KG1 (cell line): ENCODE results near the gene RAB6B.

Experiments
- DNase-seq: peaks from one replicate; lab custom pipeline; 2025; lab: John Stamatoyannopoulos, UW

RAB6B gene

DNA sequence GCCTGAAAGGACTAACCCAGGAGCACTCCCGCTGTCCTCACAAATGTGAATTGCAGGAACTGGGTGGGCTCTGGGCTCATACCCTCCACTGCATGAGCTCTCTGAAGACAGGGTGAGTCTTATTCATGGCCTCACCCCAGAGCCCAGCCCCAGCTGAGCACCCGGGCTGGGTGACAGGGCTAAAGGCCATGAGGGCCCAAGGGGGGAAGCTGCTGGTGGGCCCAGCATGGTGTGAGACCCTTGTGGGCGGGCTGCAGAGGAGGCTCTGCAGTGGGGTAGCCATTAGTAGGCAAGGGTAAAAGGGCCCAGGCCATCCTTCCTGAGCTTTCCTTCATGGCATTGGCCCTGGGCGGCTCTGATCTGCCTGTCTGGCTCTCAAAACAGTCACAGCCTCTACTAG, 59.7 kb downstream of the RAB6B start:
- no peak for DNase-seq

DNA sequence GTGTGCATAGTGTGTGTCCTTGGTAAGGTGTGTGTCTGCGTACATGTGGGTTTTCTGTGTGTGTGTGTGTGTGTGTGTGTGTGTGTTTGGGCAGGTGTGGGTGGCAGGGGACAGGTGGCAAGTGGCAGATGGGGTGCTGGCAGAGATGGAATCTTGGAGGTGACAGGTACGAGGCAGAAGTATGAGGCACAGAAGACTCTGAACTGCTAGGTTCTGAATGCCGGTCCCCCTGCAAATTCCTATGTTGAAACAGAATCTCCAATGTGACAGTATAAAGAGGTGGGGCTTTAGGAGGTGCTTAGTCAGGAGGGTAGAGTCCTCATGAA, 60.3 kb downstream of the RAB6B start:
- no peak for DNase-seq

DNA sequence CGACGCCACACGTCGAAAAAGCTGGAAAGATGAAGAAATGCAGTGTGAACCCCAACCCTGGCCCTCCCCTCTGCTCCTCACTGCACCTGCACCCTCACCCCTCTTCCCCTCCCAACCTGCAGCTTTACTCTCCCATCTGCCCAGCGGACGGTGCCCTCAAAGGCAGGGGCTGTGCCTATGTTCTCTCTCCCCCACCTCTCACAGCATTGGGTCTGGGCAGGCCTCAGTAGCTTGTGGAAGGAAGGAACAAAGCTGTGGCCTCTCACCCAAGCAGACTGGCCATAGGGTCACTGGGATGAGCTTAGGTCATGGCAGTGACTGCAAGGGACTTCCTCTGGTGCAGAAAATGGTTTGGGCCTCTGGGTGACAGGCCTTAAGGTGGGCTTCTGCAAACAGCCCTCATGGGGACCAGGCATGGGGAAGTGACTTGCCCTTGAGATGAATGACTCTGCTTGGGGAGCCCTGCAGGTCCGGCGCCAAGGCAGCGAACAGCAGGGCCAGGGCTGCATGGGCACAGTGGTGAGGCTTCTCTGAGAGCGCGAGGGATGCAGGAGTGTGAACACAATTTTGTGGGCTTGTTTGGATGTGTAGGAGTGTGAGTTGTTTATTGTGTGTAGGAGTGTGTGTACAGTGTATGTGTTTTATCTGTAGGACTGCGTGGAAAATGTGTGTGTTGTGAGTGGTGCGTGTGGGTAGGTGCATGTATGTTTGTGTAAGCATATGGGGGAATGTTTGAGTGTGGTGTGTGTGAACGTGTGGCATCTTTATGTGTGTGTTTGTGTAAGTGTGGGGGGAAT, 60.9 kb downstream of the RAB6B start:
- no peak for DNase-seq

DNA sequence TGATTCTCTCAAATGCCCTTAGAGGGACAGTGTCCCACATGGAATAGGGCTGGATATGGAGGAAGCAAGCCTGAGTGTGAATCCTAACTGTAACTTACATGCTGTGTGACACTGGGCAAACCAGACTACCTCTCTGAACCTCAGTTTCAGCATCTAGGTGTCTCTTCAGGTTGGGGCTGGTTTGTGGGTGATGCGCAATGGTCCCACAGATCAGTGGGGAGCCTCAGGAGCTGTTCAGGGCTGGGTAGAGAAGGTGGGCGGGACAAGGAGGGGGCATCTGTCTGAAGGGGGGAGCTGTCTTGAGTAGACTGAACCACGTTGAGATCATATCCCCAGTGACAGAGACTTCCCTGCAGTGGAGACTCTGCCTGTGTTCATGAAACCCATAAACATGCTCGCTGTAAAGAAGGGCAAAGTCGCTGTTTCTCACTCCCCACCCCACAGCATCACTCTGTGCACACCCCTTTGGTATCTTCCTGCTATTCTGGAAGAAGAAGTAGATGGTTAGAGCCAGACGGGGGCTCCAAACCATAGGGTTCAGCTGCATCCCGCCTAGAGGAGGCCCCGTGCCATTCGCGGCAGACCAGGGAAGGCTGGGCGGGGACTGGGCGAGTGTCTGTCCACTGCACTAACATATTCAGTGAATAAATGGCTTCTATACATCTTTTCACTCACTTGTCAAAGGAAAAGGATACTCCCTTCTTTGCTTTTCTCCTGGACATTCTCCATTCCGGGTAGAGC, 61.6 kb downstream of the RAB6B start:
- no peak for DNase-seq

DNA sequence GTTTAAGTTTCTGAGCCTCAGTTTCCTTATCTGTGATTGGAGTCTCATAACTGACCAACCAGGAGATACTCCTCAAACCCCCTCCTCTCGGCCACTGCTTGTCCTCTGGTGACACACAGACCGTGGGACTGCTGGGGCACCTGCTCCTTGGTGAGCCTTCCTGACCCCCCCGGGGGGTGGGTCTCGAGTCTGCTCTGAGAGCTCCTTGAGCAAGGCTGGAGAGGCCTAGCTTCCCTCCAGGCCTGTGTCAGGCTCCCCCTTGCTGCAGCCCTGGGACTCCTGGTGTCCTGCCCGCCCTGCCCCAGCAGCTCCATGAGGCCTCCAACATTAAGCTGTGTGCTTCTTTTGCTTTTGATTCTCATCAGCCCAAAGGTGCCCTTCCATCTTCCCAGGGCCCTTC, 62.4 kb downstream of the RAB6B start:
- no peak for DNase-seq

DNA sequence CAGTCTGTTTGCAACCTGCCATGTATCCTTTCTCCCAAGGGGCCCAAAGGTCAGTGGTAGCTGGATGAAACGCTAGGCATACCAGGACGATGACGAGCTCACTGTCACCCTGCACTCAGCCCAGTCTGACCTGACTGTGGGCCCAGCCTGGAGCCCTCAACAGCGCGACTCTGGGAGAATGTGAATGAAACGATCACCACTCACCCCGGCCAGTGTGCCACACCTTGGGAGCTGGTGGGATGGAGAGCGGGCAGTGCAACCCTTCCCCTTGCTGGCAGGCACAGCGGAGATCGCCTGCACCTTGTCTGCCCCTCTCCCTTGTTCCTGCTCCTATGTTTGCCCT, 62.9 kb downstream of the RAB6B start:
- DNase-seq, result no peak

DNA sequence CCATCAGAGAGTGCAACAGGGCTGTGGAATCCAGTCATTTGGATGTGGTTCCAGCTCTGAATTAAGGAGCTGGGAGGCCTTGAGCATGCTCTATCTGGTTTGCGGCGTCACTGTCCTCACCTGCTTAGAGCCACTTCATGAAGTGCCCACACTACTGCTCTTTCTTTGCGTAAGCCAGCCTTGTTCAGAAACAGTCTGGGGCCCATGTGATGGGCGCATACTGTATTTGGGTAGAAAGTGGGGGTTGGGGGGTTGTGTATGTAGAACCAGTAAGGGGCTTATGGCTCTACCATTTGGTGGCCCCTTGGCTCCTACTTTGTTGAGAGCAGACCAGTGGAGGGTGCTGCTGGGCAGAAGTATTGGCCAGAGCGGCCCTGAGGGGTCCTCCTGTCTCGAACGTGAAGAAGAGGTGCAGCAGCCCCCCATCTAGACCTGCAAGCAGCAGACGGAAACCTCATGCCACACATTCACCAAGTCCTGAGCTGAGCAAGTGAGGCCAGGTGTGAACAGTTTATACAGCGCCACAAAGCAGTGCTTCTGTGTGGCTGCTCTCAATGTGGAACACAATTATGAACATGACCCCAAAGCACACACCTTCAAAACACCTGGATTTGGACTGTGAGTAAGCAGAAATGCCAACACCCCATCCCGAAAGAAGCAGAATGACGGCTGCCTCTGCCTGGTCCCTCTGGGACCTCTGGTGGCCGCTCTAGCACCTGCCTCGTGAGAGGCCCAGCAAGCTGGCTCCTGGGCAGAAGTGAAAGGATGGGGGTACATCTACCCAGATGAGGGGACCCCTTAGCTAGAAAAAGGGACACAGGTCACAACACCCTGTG, 63.5 kb downstream of the RAB6B start:
- no peak for DNase-seq

DNA sequence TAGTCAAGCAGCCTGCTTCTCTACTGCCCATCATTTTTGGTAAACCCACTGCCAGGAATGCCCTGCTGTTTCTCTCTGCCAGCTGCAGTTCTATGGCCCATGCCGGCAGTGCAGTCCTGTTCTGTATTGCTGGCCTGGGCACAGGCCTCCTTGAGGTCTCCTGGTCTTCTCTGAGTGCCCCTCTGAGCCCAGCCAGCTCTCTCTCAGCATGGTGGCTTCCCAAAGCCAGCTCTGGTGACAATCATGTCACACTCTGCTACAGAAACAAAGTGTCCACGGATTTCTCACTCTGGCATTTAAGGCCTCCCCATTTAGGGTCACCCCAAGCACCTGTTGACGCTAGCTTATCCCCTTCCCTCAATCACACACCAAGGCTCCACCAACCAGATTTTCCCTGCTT, 65.6 kb downstream of the RAB6B start:
- no peak for DNase-seq

DNA sequence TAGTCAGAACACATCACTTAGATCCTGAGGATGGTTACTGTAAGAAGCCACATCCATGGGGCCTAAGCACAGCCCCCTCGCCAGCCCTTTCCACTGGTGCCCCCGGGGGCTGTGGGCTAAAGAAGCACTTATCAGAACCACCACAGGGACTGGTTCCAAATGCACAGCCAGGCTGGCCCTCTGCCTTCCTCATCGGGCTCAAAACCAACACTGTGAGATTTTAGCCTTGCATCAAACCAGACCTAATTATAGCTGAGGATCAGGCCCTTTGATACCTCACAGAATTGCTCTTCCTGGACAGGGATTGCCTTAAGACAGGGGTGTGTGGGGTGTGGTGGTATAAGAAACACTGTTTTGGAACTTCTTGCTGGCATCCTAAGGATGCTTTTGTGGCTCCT, 66.4 kb downstream of the RAB6B start:
- DNase-seq, result no peak

DNA sequence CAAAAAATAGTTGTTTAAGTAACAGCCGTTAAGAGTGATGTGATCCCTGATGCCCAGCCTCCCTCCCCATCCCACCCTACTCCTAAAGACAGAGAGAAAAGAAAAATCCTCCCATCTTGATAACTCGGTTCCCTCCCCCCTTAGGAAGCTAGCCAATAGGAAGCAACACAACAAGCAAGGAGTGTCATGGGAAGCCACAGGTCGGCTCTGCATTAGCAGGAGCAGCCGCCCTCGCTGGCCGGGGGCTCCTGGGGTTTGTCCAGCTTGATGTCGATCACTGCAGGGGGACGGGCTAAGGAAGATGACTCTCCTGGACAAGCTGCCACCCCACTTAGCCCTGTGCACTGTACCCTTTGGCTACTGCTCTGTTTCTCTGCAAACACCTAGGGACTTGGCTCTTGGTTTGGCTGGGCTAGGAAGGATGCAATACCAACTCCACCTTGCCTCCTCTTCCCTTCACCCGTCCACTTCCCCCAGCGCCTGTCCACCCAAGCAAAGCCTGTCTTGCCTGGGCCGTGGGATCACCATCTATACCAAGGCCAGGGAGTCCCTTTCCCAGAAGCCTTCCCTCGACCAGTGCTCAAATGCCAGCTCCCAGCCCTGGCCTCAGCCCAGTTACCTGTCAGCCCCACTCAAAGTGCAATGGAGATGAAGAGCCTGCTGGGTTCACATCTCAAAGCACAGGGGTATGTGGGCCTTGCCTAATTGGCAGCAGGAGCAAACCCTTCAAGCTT, 66.9 kb downstream of the RAB6B start:
- DNase-seq, result no peak

DNA sequence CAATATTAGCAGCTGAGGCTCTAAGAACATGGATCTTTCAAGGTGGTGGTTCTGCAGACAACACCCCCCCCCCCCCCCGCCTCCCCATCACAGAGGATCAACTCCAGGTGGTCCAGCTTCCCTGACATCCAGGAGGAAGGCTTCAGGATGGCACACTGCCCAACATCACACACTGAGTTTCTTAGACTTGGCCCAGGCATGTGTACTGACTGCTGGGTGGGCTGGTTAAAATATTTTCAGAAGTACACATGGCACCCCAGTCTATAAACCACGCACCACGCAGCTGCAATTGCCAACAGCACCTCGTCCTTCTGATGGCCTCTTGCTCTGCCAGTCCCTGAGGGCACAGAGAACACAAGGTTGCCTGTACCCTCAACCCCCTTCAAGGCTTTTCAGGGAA, 68.0 kb downstream of the RAB6B start:
- DNase-seq, result no peak

DNA sequence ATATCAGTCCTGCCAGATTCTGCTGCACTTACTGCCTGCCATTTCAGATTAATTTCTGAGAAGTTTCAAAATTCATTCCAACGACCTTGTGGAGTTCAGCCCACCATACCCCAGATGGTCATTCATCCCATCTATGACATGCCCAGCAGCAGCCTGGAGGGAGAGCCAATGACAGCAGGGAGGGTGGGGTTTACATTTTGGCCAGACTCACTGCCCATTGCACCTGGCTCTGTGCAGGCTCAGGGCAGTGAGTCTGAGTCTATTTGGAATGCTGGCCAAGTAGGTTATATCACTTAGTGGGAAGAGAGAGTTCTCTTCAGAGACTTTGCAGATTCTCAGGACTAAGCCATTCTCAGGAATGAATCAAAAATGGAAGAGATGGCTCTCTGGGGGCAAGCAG, 68.5 kb downstream of the RAB6B start:
- no peak for DNase-seq

DNA sequence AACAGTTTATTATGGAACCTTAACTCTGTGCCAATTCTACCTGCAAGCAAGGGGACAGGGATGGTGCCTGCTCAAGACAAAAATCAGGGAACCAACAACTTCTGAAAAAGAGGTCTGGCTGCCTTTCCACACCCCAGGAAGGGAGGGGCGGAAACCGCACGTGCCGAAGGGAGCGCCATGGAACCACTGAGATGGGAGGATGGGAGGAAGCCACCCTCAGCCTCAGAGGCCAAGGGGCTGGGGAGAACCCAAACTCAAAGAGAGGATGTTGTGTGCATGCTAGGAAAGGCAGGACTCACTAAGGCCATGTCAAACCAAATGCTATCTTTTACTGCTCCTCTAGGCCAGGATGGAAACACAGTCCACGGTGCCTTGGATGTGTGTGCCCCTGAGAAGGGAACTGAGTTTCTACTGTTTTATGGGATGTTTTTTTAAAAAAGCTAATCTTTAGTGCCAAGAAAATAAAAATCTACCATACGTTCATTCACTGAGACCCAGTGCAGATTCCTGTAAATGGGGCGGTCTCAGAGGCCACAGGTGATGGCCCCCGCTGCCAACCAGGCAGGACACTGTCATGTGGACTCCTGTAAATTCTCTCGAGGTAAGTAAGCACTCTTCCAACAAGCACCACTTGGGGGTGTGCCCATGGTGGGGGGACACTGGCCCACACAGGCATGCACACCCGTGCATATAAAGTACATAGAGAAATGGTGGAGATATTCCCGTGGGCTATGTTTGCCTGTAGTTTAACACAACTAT, 69.5 kb downstream of the RAB6B start:
- no peak for DNase-seq

DNA sequence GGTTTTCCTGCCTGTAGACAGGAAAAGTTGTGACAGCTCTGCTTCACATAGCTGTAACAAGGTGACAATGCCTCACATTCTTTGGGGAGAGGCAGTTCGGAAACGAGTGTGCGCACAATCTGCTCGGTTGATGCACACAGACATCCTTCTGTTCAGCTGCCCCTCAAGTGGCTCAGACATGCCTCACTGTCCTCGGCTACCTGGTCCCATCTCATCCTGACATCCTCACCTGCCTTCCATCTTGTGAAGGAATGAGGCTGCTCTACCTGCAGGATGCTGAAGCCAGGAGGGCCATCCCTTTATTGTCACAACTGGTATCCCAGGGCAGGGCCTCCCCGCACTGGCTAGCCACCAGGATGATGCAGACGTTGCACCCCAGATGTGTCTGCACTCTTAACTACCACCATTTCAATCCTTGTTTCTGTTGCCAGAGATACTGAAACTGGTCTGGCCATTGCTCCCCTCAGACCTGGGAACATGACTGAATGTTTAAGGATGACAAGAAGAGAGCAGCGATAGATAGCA, 70.7 kb downstream of the RAB6B start:
- DNase-seq, result no peak

DNA sequence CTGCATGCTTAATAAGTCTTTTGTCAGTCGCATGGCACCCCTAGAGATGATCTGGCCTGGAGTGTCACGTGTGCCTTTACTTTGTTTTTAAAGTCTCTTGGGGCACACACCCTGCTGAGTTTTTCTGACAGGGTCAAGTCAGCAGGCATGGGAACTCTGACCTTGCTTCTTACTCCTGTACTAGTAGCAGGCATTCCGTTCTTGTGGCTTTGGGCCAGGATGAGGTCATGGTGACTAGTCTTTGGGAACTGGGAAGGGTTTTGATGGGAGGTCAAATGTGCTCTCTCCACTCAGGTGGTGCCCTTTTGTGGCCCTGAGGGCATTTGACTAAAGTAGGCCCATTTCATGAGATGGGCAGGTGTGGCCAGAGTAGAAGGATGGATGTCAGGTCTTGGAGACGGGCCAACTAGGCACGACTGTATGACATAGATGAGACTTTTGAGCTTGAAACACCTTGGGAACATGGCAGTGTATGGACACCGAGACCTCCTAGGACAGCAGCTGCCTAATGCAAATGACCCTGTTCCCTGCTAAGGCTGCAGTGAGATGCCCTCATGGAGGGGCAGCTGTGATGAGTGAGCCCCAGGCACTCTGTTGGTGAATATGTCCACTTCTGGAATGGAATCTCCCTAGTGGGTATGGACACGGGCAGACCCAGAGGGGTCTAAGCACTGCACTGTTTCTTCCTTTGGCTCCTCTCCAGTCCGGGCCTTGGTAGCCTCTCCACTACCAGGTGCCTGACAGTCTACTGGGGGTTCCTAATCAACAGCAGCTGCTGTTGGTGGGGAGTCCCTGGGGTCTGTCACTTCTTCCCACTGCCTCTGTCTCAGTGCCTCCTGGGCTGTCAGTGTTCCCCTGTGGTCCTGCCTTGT, 73.7 kb downstream of the RAB6B start:
- no peak for DNase-seq

DNA sequence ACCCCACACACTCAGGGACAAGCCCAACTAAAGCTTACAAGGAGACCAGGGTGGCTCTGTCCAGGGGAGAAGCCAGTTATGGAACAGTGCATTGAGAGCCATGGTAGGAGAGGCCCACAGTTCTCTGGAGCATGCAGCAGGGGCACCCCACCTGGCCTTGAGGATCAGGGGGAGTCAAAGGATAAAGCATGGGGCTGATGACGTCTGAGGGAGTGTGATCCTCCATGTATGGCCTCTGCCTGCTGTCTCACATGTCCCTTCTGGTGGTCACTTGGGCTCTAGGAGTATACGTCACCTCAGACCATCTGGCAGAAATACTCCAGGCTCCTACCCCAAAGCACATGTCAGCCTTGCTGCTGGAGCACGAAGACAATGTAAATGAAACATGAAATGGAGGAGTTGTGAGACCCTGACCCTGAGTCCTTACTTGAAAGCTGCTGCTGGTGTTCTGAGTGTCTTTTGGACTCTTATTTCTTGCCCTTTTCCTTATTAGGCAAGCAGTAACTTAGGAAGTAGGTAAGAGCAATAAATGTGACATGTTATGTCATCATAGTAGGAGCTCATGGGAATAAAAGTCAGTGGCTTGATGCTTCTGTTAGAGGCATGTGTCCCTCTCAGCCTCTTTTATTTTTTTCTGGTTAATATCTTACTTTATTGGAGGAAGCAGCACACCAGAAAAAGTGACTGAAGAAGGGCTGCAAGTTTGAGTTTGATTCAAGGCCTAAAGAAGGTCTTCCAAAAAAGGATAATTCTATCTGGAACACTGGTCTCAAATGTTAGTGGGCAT, 74.6 kb downstream of the RAB6B start:
- DNase-seq, result no peak

DNA sequence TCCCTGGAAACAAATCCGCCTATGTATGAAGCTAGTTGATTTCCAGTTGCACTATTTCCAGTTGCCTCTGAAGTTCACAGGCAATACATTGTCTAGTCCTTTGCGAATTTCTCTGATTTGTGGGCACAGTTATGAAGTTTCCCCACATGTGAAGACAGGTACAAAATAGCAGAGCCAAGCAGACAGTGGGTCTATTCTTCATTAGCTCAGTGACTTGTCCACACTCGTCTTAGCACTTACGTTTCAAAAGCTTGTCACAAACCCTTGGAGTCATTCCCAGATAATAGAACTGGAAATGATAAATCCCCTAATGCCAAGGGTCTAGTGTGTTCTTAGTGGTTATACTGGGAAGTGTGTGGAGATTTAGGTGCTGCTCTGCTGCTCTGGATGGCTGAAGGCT, 75.6 kb downstream of the RAB6B start:
- DNase-seq, result no peak

DNA sequence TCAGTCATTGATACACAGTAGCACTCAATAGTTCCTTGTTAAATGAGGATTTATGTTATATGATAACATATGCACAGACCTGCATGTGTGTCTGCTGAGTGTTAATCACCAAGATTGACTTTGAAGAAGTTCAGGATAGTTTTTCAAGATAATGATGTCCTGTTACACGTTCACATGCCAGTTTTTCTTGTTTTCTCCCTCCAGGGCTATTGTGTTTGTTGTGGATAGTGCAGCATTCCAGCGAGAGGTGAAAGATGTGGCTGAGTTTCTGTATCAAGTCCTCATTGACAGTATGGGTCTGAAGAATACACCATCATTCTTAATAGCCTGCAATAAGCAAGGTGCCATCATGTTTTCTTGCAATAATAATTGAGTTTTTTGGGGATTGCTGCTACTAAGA, 80.3 kb downstream of the RAB6B start:
- no peak for DNase-seq

DNA sequence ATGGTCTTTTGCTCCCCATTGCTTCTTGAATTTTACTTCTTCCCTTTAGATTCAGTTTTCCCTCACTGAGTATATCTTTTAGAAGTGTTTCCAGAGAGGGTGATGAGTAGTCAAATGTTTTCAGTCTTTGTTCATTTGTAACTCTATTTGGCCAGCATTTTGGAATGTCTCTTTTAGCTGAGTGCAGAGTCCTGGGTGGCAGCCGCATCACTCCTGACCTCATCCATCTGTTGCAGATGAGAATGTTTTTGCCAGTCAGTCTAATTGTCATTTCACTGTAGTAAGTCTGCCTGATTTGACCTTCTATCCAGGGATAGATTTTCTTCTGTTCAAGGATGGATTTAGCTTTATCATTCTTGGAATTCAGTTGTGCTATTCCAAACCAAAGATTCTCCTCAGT, 82.8 kb downstream of the RAB6B start:
- no peak for DNase-seq
